GM18868 (cell line): ENCODE measurements around the gene ANP32E.
"Not testable (repeated sequence)": the region's sequence is repeated elsewhere in the genome, so short reads cannot be mapped to it uniquely, and the experiment has no call there.

Experiments used
- ATAC-seq: cut with Tn5 transposase; IDR thresholded peaks from one replicate; pipeline ENCODE4 v1.9.1; 2021; ENCODE audit warnings: mild to moderate bottlenecking, moderate library complexity; ENCODE audit not compliant: unreplicated experiment

ANP32E gene

GRCh38 chr1:150214099-150214756, 21.7 kb downstream of the ANP32E start:
- not testable (repeated sequence) for ATAC-seq

DNA sequence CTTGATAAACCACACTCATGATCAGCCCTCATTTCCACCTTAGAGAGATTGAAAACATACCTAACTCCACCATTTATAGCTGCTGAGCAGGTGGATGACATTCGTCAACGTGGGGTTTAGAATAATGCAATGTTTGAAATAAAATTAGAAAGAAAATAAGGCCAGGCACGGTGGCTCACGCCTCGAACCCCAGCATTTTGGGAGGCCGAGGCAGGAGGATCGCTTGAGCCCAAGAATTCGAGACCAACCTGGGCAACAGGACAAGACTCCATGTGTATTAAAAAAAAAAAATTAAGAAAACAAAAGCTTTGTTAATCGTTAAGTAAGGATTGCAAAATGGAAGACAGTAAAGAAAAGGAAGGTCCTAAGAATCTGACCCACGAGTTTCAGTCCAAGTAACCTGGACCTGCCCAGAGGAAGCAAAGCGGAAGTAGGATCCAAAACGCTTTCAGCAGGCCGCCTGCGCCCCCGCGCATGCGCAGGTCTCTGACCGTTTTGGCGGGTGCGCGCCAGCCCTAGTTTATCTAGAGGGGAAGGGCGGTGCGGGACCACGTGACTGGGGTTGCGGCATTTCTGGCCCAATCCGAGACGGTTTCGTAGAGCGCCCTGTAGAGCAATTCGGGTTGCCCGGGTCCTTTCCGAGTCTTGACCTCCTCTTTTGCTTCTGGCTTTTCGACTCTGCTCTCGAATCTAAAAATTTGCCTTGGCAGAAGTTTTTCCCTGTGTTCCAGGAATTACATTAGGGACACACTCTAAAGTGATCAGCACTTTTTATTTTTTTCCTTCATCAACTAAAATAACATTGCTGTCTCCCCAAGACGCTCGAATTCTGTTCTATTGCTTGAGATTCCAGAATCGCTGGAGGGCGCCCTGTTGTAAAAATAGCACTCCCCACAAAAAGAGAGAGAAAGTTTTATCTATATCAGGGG, 22.5 kb downstream of the ANP32E start:
- peak; percentile 83 for ATAC-seq

DNA sequence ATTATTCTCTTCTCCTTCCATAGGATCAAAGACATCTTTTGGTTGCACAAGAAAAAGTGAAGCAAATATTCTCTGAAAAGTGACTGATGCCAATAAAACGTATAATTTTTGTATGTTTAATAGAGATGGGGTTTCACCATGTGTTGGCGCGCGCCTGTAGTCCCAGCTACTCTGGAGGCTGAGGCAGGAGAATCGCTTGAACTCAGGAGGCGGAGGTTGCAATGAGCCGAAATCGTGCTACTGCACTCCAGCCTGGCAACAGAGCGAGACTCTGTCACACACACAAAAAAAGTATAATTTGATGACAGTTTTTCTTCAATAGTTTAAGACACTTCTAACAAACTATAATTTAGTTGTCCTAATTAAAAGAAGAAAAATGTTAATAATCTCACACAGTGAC, 23.8 kb downstream of the ANP32E start:
- ATAC-seq, result no peak

- no peak for ATAC-seq
These were observed 25.2 kb downstream of the ANP32E start for GRCh38 chr1:150210706-150211105.

DNA sequence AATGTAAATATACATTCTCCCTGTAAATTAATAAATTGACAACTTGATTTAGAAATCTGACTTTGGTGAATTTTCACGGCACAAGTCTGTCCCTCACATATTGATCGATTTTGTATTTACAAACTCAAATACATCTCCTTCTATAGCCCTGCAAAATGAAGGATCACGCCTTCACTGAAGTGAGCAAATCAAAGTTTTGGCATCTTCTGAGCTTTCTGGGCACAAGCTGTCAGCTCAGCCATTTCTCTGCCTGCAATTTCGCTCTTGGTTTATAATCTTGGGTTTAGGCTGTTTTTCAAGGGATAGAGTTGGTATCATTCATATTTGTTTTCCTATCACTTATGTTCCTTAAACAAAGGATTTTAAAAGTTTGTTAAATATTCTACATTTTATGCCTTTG, 25.8 kb downstream of the ANP32E start:
- ATAC-seq, result no peak

DNA sequence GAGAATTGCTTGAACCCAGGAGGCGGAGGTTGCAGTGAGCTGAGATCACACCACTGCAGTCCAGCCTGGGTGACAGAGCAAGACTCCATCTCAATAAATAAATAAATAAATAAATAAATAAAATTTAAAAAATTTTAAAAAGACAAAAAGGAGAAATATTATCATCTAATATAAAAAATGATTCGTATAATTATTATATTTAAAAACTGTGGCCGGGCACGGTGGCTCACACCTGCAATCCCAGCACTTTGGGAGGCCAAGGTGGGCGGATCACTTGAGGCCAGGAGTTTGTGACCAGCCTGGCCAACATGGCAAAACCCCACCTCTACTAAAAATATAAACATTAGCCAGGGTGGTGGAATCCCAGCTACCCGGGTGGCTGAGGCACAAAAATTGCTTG, 27.5 kb downstream of the ANP32E start:
- ATAC-seq, result not testable (repeated sequence)

- no peak for ATAC-seq
These were observed 28.5 kb downstream of the ANP32E start for GRCh38 chr1:150207281-150207971.

DNA sequence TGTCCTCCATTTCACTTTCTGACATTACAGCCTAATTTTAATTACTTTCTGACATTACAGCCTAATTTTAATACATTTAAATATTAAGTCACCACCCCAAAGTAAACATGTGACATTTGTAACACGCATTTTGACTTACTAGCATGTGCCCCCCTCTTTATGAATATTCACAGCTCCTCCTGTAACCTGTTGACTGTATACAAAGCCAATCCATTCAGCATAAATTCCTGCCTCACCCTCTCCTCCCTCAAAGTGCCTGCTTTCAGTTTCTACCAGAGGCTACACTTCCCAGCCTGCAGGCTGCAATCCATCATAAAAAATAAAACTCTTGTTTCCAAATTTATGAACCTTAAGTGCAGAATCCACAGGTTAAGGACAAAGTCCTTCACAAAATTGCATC, 39.5 kb downstream of the ANP32E start:
- no peak for ATAC-seq

- ATAC-seq, result no peak
These were observed 41.4 kb downstream of the ANP32E start for GRCh38 chr1:150194381-150195031.

DNA sequence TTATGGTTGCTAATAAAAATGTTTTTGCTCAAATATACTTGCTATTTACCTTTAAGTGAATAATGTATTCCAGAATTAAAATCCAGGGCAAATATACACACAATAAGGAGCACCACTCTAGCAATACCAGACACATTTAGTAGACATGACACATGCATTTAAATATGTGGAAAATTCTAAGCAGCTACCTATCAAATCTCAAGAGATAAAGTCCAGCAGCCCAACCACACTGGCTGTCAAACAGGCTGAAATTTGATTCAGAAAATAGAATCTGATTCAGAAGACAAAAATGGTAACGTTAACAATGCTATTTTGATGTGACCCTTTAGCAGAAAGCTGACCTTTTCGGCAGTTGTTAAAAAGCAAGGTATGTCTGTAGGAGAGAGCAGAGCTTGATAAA, 43.9 kb downstream of the ANP32E start:
- no peak for ATAC-seq

GRCh38 chr1:150187560-150187931, 48.4 kb downstream of the ANP32E start:
- ATAC-seq, result no peak

DNA sequence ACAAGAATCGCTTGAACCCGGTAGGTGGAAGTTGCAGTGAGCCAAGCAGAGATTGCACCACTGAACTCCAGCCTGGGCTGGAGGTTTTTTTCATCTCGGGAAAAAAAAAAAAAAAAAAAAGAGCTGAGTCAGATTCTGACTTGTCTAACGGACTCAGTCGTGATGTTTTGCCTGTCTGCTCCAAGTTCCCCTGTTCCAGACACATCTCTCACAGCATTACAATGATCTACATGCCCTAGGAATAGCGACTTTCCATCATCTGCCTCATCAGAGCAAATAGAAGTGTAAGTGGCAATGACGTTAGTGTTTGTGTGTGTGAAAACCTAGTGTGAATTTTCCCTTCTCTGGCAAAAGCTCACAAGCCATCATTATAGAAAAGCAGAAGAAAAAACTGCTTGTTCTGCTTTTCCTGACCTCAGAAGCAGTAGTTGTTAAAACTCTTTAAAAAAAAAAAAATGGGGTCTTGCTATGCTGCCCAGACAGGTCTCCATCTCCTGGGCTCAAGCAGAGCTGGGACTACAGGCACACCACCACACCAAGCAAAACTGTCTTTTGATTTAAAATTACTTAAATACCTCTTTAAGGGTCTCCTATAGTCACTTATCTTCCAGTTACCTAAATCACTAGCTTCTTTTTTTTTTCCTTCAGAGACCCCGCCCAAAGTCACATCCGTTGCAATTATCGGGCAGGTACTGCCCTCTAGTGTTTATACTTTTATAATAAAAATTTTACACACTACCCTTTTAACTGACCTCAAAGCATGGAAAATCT, 48.9 kb downstream of the ANP32E start:
- no peak for ATAC-seq

DNA sequence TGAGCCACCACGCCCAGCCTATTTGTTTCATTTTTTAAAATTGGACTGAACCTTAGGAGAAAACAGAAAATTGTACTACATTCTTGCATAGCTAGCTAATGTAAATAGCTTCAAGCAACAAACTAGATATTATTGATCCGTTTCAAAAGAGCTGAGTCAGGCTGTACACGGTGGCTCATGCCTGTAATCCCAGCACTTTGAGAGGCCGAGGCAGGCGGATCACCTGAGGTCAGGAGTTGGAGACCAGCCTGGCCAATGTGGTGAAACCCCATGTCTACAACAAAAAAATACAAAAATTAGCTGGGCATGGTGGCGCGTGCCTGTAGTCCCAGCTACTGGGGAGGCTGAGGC, 49.5 kb downstream of the ANP32E start:
- not testable (repeated sequence) for ATAC-seq

GRCh38 chr1:150185481-150185880, 50.4 kb downstream of the ANP32E start:
- ATAC-seq, result no peak

- no peak for ATAC-seq
These were observed 52.9 kb downstream of the ANP32E start for GRCh38 chr1:150183061-150183460.

- no peak for ATAC-seq
These were observed 53.7 kb downstream of the ANP32E start for GRCh38 chr1:150182247-150182646.

DNA sequence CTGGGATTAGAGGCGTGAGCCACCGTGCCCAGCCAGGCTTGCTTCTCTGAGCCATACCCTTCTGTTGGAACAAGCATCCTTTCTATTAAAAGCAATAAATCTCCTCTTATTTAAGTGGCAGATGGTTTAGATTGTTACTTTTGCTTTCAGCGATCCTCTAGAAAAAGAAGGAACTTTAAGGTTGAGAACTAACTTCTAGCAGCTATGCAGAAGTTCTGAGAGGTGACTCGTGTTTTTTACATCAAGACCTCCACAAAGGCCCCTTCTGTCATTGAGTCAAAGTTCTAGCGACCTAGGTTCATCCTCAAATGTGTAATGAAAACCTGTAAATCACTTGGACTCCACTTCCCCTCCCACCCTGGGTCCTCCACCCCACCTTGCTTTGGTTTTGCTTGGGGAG, 55.4 kb downstream of the ANP32E start:
- no peak for ATAC-seq

DNA sequence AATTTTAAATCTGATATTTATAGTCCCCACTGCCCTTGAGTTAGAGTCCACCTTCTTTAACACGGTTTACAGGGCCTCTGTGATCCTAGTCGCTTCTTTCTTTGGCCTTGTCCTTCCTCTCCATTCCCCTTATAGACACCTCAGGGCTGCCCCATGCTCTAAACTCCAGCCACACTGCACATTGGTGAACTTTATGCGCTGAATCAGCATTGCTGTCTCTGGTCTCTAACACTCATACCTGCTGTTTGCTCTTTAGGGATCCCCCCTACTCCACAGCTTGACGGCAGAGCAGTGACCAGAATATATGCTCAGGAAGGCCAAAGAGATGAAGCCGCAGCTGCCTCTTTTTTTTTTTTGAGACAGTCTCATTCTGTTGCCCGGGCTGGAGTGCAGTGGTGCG, 56.0 kb downstream of the ANP32E start:
- ATAC-seq, result no peak

GRCh38 chr1:150178548-150178947, 57.4 kb downstream of the ANP32E start:
- ATAC-seq, result no peak

GRCh38 chr1:150176593-150176992, 59.3 kb downstream of the ANP32E start:
- no peak for ATAC-seq
